K562 (cell line): ENCODE results near the gene MXI1. TPM values are rescaled to one million over a fixed set of nuclear protein-coding genes. Genes with fewer than 3 reads are reported as not detected.

Source experiments
- BMI1 ChIP-seq: fragments of 150-350 bp; IDR thresholded peaks from 2 replicates; pipeline ENCODE4 v1.6.1; 2014; ENCODE audit warnings: low read length
- BRCA1 ChIP-seq, 2 experiments: fragments of 450-650 bp in 1 of 2; sonication (generic) in 1 of 2; formaldehyde crosslinking in 1 of 2; IDR thresholded peaks; 2 replicates each; pipeline versions ENCODE4 v1.5.0 to v1.6.1; 2017 to 2020; ENCODE audit warnings: mild to moderate bottlenecking in 1 of 2, missing genetic modification reagents in 1 of 2
- CCAR2 ChIP-seq: fragments of 200-400 bp; formaldehyde crosslinking; IDR thresholded peaks from 2 replicates; pipeline ENCODE4 v1.6.1; 2017; ENCODE audit warnings: mild to moderate bottlenecking, low read depth, low read length
- ETV5 ChIP-seq: sonication (generic); formaldehyde crosslinking; IDR thresholded peaks from 2 replicates; pipeline ENCODE4 v1.4.0; 2020; ENCODE audit warnings: low read depth, mild to moderate bottlenecking, missing genetic modification reagents
- GATAD2A ChIP-seq: fragments of 450-650 bp; IDR thresholded peaks from 2 replicates; pipeline ENCODE4 v1.6.1; 2017
- JUNB ChIP-seq: fragments of 450-650 bp; formaldehyde crosslinking; conservative IDR thresholded peaks from 2 replicates; pipeline ENCODE4 v1.4.0; 2020; ENCODE audit warnings: mild to moderate bottlenecking
- MBD2 ChIP-seq: sonication (generic); IDR thresholded peaks from 2 replicates; pipeline ENCODE4 v1.6.1; 2016; ENCODE audit warnings: low read depth, borderline replicate concordance
- MEIS2 ChIP-seq: fragments of 450-650 bp; IDR thresholded peaks from 2 replicates; pipeline ENCODE4 v1.6.1; 2014; ENCODE audit warnings: mild to moderate bottlenecking; ENCODE audit not compliant: partially characterized antibody
- PTTG1 ChIP-seq: fragments of 450-650 bp; IDR thresholded peaks from 2 replicates; pipeline ENCODE4 v1.6.1; 2016; ENCODE audit warnings: low read depth, mild to moderate bottlenecking, missing genetic modification characterization, missing compliant biosample characterization
- RBM17 ChIP-seq: fragments of 200-400 bp; formaldehyde crosslinking; IDR thresholded peaks from 2 replicates; pipeline ENCODE4 v1.6.1; 2017; ENCODE audit warnings: low read depth, mild to moderate bottlenecking, low read length, borderline replicate concordance
- RBM22 ChIP-seq: fragments of 200-400 bp; formaldehyde crosslinking; IDR thresholded peaks from 2 replicates; pipeline ENCODE4 v1.6.1; 2018; ENCODE audit warnings: low read length, low read depth; ENCODE audit not compliant: poor library complexity, severe bottlenecking
- RFX1 ChIP-seq: fragments of 450-650 bp; IDR thresholded peaks from 2 replicates; pipeline ENCODE4 v1.6.1; 2016; ENCODE audit warnings: mild to moderate bottlenecking, moderate library complexity
- RHOXF2B ChIP-seq: fragments of 250-450 bp; sonication (Bioruptor Pico); conservative IDR thresholded peaks from 2 replicates; pipeline ENCODE4 v1.5.1; 2021
- TAF1 ChIP-seq: IDR thresholded peaks from 2 replicates; pipeline ENCODE4 v1.6.1; 2011; ENCODE audit warnings: mild to moderate bottlenecking, low read length, moderate library complexity; ENCODE audit not compliant: insufficient read depth, control insufficient read depth, severe bottlenecking; ENCODE audit errors: extremely low read depth
- TAF7 ChIP-seq: fragments of 450-650 bp; IDR thresholded peaks from 2 replicates; pipeline ENCODE4 v1.6.1; 2016; ENCODE audit warnings: missing genetic modification characterization, missing compliant biosample characterization
- TSC22D4 ChIP-seq: fragments of 450-650 bp; IDR thresholded peaks from 2 replicates; pipeline ENCODE4 v1.6.1; 2016; ENCODE audit warnings: missing genetic modification characterization, missing biosample characterization, control low read depth
- ZFP30 ChIP-seq: fragments of 250-450 bp; sonication (Bioruptor Pico); IDR thresholded peaks from 2 replicates; pipeline ENCODE4 v1.8.0; 2022; ENCODE audit warnings: moderate library complexity, mild to moderate bottlenecking, inconsistent platforms, borderline replicate concordance
- ZFPM2 ChIP-seq: fragments of 250-450 bp; sonication (Bioruptor Pico); IDR thresholded peaks from 2 replicates; pipeline ENCODE4 v1.5.1; 2022; ENCODE audit warnings: mild to moderate bottlenecking
- ZNF134 ChIP-seq: fragments of 250-450 bp; sonication (Bioruptor Pico); conservative IDR thresholded peaks from 2 replicates; pipeline ENCODE4 v1.4.0; 2020
- ZNF41 ChIP-seq: fragments of 250-450 bp; sonication (Bioruptor Pico); conservative IDR thresholded peaks from 2 replicates; pipeline ENCODE4 v1.4.0; 2020; ENCODE audit warnings: mild to moderate bottlenecking
- polyA plus RNA-seq, 8 experiments: library from polyadenylated mRNA; depleted of rRNA in 4 of 8; stranded (reverse) in 5 of 8; unstranded in 3 of 8; fragments of >200 nt; fragmentation: Nextera tagmentation in 2 of 8; fragmentation: Illumina TruSeq in 1 of 8; extraction: Ambion mirVana in 2 of 8; extraction: Trizol in 1 of 8; gene quantifications; 2 replicates each; pipeline versions ENCODE4 v1.2.1 to v1.2.3, GENCODE V29; 2011 to 2014; ENCODE audit warnings: inconsistent platforms in 1 of 8, missing spikeins in 1 of 8
- total RNA-seq, 7 experiments: library from RNA; depleted of rRNA in 6 of 7; stranded (reverse); fragments of >200 nt in 6 of 7; fragmentation: Illumina TruSeq in 2 of 7; extraction: Trizol in 2 of 7; gene quantifications; 2 replicates each; pipeline versions ENCODE4 v1.2.1 to v1.2.3, GENCODE V29; 2011 to 2021; ENCODE audit warnings: low replicate concordance in 1 of 7
- TF ChIP-seq, protein P1 (sequence below), 2 experiments: fragments of 450-650 bp; conservative IDR thresholded peaks; 2 replicates each; pipeline ENCODE4 v1.6.1; 2017; ENCODE audit warnings: mild to moderate bottlenecking in 2 of 2, moderate library complexity in 2 of 2
- TF ChIP-seq, protein P2 (sequence below): fragments of 250-450 bp; sonication (Bioruptor Pico); IDR thresholded peaks from 2 replicates; pipeline ENCODE4 v1.4.0; 2020; ENCODE audit warnings: mild to moderate bottlenecking
- TF ChIP-seq, protein P3 (sequence below): fragments of 450-650 bp; IDR thresholded peaks from 2 replicates; pipeline ENCODE4 v1.6.1; 2018; ENCODE audit not compliant: partially characterized antibody

Gene MXI1
- total and polyA plus RNA-seq, 9 of the 15 experiments (the other 6 are each of a cell fraction or from before 2014, with no cell fraction given) = 9.1 to 23.7 (median 14.8) TPM

DNA sequence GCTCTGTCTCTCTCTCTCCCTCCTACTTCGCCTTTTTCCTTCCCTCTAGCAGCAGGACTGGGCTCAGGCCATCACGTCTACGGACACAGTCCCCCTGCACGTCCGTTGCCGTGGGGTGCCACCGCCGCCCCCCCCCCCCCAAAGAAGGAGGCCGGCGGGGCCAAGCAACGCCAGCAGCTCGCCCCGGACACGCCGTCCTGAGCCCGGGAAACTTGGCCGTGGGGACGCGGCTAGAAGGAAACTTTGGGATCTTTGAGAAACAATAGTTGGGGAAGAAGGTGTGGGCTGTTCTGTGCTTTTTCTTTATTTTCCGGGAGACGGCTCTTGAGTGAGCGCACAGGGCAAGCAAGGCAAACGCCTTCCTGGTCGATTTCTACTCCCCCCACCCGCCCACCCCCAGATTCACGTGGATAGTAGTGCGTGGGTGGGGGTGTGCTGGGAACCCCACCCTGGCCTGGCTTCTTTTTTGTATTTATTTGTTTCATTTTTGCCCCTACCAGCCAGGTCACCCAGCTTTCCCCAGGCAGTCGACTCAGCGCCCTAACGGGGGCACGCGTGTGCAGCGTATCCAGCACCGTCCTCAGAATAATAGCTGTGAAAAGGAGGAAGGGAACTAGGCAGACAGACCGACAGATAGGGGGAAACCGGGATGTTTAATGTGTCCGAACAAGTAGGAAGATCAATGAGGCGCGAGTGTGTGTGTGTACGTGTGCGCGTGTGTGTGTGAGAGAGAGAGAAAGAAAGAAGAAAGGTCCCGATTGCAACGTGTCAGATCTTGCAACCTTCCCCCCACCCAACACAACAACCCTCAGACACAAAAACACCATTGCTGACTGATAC, 1.4 kb downstream of the MXI1 start (continued):
- TF ChIP-seq ETV5 (CRISPR knock-in tag) (no peak), BRCA1 (IDR thresholded peaks at IDR 0.05) (no peak), BRCA1 (CRISPR knock-in tag; IDR thresholded peaks at IDR 0.05) (no peak), JUNB (CRISPR knock-in tag) (no peak), ZNF134 (no peak), RHOXF2B (CRISPR knock-in tag) (no peak), PTTG1 (no peak), ZFPM2 (CRISPR knock-in tag) (no peak), BMI1 (no peak), TAF1 (peak; percentile 38), RBM22 (no peak), TSC22D4 (no peak), GATAD2A (no peak), RFX1 (no peak), RBM17 (no peak), ZNF41 (CRISPR knock-in tag) (no peak), CCAR2 (no peak), TAF7 (no peak), ZFP30 (CRISPR knock-in tag) (no peak), MBD2 (no peak), MEIS2 (no peak)
- TF ChIP-seq, protein P1, sequence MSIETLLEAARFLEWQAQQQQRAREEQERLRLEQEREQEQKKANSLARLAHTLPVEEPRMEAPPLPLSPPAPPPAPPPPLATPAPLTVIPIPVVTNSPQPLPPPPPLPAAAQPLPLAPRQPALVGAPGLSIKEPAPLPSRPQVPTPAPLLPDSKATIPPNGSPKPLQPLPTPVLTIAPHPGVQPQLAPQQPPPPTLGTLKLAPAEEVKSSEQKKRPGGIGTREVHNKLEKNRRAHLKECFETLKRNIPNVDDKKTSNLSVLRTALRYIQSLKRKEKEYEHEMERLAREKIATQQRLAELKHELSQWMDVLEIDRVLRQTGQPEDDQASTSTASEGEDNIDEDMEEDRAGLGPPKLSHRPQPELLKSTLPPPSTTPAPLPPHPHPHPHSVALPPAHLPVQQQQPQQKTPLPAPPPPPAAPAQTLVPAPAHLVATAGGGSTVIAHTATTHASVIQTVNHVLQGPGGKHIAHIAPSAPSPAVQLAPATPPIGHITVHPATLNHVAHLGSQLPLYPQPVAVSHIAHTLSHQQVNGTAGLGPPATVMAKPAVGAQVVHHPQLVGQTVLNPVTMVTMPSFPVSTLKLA (conservative IDR thresholded peaks at IDR 0.05) = peak in 1 of 2 experiments; percentile 56; a peak in 2 of 4 replicates
- TF ChIP-seq, protein P2, sequence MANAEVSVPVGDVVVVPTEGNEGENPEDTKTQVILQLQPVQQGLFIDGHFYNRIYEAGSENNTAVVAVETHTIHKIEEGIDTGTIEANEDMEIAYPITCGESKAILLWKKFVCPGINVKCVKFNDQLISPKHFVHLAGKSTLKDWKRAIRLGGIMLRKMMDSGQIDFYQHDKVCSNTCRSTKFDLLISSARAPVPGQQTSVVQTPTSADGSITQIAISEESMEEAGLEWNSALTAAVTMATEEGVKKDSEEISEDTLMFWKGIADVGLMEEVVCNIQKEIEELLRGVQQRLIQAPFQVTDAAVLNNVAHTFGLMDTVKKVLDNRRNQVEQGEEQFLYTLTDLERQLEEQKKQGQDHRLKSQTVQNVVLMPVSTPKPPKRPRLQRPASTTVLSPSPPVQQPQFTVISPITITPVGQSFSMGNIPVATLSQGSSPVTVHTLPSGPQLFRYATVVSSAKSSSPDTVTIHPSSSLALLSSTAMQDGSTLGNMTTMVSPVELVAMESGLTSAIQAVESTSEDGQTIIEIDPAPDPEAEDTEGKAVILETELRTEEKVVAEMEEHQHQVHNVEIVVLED (CRISPR knock-in tag) = no peak
- TF ChIP-seq, protein P3, sequence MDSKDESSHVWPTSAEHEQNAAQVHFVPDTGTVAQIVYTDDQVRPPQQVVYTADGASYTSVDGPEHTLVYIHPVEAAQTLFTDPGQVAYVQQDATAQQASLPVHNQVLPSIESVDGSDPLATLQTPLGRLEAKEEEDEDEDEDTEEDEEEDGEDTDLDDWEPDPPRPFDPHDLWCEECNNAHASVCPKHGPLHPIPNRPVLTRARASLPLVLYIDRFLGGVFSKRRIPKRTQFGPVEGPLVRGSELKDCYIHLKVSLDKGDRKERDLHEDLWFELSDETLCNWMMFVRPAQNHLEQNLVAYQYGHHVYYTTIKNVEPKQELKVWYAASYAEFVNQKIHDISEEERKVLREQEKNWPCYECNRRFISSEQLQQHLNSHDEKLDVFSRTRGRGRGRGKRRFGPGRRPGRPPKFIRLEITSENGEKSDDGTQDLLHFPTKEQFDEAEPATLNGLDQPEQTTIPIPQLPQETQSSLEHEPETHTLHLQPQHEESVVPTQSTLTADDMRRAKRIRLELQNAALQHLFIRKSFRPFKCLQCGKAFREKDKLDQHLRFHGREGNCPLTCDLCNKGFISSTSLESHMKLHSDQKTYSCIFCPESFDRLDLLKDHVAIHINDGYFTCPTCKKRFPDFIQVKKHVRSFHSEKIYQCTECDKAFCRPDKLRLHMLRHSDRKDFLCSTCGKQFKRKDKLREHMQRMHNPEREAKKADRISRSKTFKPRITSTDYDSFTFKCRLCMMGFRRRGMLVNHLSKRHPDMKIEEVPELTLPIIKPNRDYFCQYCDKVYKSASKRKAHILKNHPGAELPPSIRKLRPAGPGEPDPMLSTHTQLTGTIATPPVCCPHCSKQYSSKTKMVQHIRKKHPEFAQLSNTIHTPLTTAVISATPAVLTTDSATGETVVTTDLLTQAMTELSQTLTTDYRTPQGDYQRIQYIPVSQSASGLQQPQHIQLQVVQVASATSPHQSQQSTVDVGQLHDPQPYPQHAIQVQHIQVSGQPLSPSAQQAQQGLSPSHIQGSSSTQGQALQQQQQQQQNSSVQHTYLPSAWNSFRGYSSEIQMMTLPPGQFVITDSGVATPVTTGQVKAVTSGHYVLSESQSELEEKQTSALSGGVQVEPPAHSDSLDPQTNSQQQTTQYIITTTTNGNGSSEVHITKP = peak; percentile 49
